Transverse colon (tissue), 4 donors: ENCODE results near the gene RAB36. TPM values are rescaled to one million over a fixed set of nuclear protein-coding genes. Genes with fewer than 3 reads are reported as not detected.

ENCODE experiments used
- DNase-seq: peaks from one replicate; pipeline ENCODE4 v3.0.0-alpha.2; 2019
- H3K27ac ChIP-seq, 4 donors: fragments of 200-600 bp; sonication (generic); 2 replicates each; pipeline ENCODE4 v1.5.1; 2016 to 2018; ENCODE audit warnings: inconsistent platforms in 4 of 4
- H3K27me3 ChIP-seq: fragments of 200-600 bp; sonication (generic); 2 replicates; pipeline ENCODE4 v1.5.1; 2017; ENCODE audit warnings: inconsistent platforms
- H3K36me3 ChIP-seq, 4 donors: fragments of 200-600 bp; sonication (generic); 2 replicates each; pipeline ENCODE4 v1.5.1; 2017 to 2019; ENCODE audit warnings: inconsistent platforms in 4 of 4
- H3K4me1 ChIP-seq, 4 donors: fragments of 200-600 bp; sonication (generic); 2 replicates each; pipeline ENCODE4 v1.5.1; 2017 to 2020; ENCODE audit warnings: inconsistent platforms in 4 of 4
- H3K4me3 ChIP-seq, 4 donors: fragments of 200-600 bp; sonication (generic); 1 replicate in 1 of 4; 2 replicates in 3 of 4; pipeline versions ENCODE4 v1.5.1 to v1.6.1; 2017 to 2019; ENCODE audit warnings: inconsistent platforms in 4 of 4
- H3K9me3 ChIP-seq, 2 donors: fragments of 200-600 bp; sonication (generic); 2 replicates each; pipeline ENCODE4 v1.5.1; 2017 to 2019; ENCODE audit warnings: inconsistent platforms in 2 of 2
- EP300 ChIP-seq: sonication (generic); formaldehyde crosslinking; IDR thresholded peaks from one replicate; pipeline ENCODE4 v1.6.1; 2017; ENCODE audit warnings: antibody characterized with exemption, low read depth
- POLR2A ChIP-seq: fragments of 450-650 bp; IDR thresholded peaks from one replicate; pipeline ENCODE4 v1.6.1; 2016; ENCODE audit warnings: antibody characterized with exemption, mild to moderate bottlenecking, moderate library complexity
- POLR2AphosphoS5 ChIP-seq, 3 donors: sonication (generic); formaldehyde crosslinking; IDR thresholded peaks; one replicate each; pipeline ENCODE4 v1.6.1; 2016; ENCODE audit warnings: antibody characterized with exemption in 3 of 3
- WGBS, 2 donors: methylation state at CpG; one replicate each; pipeline ENCODE4 v1.1.5; 2018; ENCODE audit warnings: low coverage in 1 of 2; 5-methylcytosine and 5-hydroxymethylcytosine counted together
- in situ Hi-C, 4 donors: fragments of 200-750 bp; cut with MboI; loops; one replicate each; pipeline versions ENCODE4 v1.15.0 to v1.15.1; 2017; ENCODE audit warnings: low sequenced_read_pairs in 3 of 4, low pct_ligation_motif_present in 1 of 4, low pct_unique_long_range_greater_than_20kb in 1 of 4
- intact Hi-C: fragments of 100-400 bp; cut with DNase I; formaldehyde crosslinking; loops from one replicate; pipeline ENCODE4 v1.15.1; 2023; ENCODE audit warnings: low total_unique reads
- total RNA-seq, 4 donors: library from RNA; depleted of rRNA; stranded (reverse); fragments of >200 nt; gene quantifications; one replicate each; pipeline ENCODE4 v1.1.0, GENCODE V29; 2016
- TF ChIP-seq, protein P1 (sequence below), 5 experiments: fragments of 200-600 bp in 3 of 5; fragments of 450-650 bp in 2 of 5; sonication (generic) in 3 of 5; IDR thresholded peaks; 1 replicate in 2 of 5; 2 replicates in 3 of 5; pipeline ENCODE4 v1.5.1; 2016 to 2017; ENCODE audit warnings: antibody characterized with exemption in 5 of 5, inconsistent platforms in 3 of 5, mild to moderate bottlenecking in 2 of 5, moderate library complexity in 1 of 5

Gene RAB36
- total RNA-seq, 4 donors from 2014 or later: 0.37 to 1.1 (median 0.82) TPM; not detected in 1

DNA sequence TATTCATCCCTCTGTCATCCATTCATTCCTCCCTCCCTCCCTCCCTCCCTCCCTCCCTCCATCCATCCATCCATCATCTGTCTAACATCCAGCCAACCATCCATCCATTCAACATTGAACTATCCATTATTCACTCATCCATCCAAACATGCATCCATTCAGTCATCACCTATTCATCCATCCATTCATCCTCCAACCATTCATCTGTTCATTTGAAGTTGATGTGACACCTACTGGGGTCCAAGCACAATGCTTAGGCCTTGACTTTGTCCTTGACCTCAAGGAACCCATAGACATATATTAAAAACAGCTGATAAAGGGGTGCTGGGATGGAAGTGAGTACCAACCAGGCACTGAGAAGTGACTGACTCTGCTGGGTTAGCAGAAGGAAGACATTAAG is 61.6 kb downstream of the RAB36 start:
- no peak for TF ChIP-seq POLR2AphosphoS5 (IDR thresholded peaks at IDR 0.05)
- no peak for TF ChIP-seq POLR2A
- TF ChIP-seq, protein P1, sequence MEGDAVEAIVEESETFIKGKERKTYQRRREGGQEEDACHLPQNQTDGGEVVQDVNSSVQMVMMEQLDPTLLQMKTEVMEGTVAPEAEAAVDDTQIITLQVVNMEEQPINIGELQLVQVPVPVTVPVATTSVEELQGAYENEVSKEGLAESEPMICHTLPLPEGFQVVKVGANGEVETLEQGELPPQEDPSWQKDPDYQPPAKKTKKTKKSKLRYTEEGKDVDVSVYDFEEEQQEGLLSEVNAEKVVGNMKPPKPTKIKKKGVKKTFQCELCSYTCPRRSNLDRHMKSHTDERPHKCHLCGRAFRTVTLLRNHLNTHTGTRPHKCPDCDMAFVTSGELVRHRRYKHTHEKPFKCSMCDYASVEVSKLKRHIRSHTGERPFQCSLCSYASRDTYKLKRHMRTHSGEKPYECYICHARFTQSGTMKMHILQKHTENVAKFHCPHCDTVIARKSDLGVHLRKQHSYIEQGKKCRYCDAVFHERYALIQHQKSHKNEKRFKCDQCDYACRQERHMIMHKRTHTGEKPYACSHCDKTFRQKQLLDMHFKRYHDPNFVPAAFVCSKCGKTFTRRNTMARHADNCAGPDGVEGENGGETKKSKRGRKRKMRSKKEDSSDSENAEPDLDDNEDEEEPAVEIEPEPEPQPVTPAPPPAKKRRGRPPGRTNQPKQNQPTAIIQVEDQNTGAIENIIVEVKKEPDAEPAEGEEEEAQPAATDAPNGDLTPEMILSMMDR (IDR thresholded peaks at IDR 0.05): no peak
- TF ChIP-seq EP300: no peak
- in situ Hi-C loops: no loop called here
- DNase-seq: no peak
- H3K9me3 ChIP-seq: no peaks in the 10 kb centered on the region
- intact Hi-C loops: no loop called here
- no peak overlapping the region for H3K27ac ChIP-seq
- no peaks in the 10 kb centered on the region for H3K27me3 ChIP-seq
- H3K4me3 ChIP-seq: no peak overlapping the region
- H3K36me3 ChIP-seq: no peaks in the 10 kb centered on the region
- peaks cover 0 to 11% (median 4%) of the 10 kb centered on the region in 4 donors for H3K4me1 ChIP-seq

DNA sequence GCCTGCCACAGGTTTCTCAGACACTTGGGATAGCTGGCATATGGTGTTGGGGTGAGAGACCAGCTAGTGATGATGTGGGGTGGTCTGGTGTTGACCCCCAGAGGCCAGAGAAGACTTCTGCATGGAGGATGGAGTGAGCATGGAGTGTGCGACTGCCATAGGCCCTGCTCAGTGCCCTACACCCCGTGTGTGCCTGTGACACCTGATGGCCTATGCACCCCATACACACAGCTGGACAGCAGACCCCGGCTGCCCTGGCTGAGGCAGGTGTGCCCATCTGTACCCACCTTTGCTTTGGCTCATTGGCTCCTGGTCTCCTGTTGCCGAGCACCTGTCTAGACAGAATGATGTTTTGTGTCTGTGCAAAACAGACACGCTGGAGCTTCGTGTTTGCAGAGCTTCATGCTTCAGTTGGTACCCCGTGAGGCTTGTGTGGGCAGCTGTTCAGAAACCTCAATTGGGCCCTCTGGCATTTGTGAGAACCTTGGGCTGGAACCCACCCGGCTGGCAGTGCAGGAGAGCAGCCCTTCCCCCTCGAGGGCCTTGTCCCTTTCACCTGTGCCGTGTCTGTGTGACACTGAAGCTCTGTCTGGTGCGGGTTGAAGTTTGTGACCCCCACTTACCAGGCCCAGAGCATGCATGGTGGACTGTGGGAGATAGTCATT is 62.6 kb downstream of the RAB36 start:
- intact Hi-C loops (no loop called here), in situ Hi-C loops (no loop called here)
- peaks cover under 1 to 21% (median 13%) of the 10 kb centered on the region in 4 donors for H3K4me1 ChIP-seq
- TF ChIP-seq, protein P1 (IDR thresholded peaks at IDR 0.05): no peak
- TF ChIP-seq EP300 (no peak), POLR2A (no peak), POLR2AphosphoS5 (IDR thresholded peaks at IDR 0.05) (no peak)
- no peak overlapping the region for H3K27ac ChIP-seq
- no peak overlapping the region for H3K4me3 ChIP-seq
- 85 to 100% methylated on average over 1 to 11 of the region's 11 CpGs for WGBS, 2 donors
- no peaks in the 10 kb centered on the region for H3K36me3 ChIP-seq
- no peak for DNase-seq
- no peaks in the 10 kb centered on the region for H3K27me3 ChIP-seq
- no peaks in the 10 kb centered on the region for H3K9me3 ChIP-seq

GRCh38 chr22:23210428-23211170 is 65.3 kb downstream of the RAB36 start:
- TF ChIP-seq EP300: no peak
- DNase-seq: no peak
- H3K27ac ChIP-seq: no peak overlapping the region
- no peaks in the 10 kb centered on the region for H3K9me3 ChIP-seq
- H3K36me3 ChIP-seq: no peaks in the 10 kb centered on the region
- intact Hi-C loops (no loop called here), in situ Hi-C loops (no loop called here)
- H3K27me3 ChIP-seq: no peaks in the 10 kb centered on the region
- WGBS, 2 donors: 71 to 86% methylated on average over 6 of the region's 6 CpGs
- no peak overlapping the region for H3K4me3 ChIP-seq
- peaks cover 6 to 21% (median 14%) of the 10 kb centered on the region in 4 donors for H3K4me1 ChIP-seq

- no peaks in the 10 kb centered on the region for H3K27me3 ChIP-seq
- TF ChIP-seq, protein P1 (IDR thresholded peaks at IDR 0.05): no peak
- TF ChIP-seq POLR2A (no peak), POLR2AphosphoS5 (IDR thresholded peaks at IDR 0.05) (no peak), EP300 (no peak)
- 92 to 100% methylated on average over 1 to 3 of the region's 3 CpGs for WGBS, 2 donors
- intact Hi-C loops: no loop called here
- peaks cover 6 to 31% (median 14%) of the 10 kb centered on the region in 4 donors for H3K4me1 ChIP-seq
- in situ Hi-C loops: no loop called here
- no peak for DNase-seq
- H3K9me3 ChIP-seq: no peaks in the 10 kb centered on the region
- no peak overlapping the region for H3K4me3 ChIP-seq
- H3K36me3 ChIP-seq: no peaks in the 10 kb centered on the region
- H3K27ac ChIP-seq: no peak overlapping the region
These were observed 66.3 kb downstream of the RAB36 start for GRCh38 chr22:23211622-23212021.
